Measurements from ENCODE around the gene EXO5. TPM values are rescaled to one million over a fixed set of nuclear protein-coding genes. Genes with fewer than 3 reads are reported as not detected.

Gene EXO5
- total RNA-seq, result 4.3 and 6.0 TPM in 2 replicates

GRCh38 chr1:40508375-40509341 lies at the start of gene EXO5:
EXO5 (plus strand) TSS chr1:40508767; CDS start chr1:40514545, 5,778 bp downstream.

GRCh38 chr1:40476924-40477677 lies 31.5 kb upstream of the EXO5 start, which contains the start of gene ZFP69:
ZFP69 (plus strand) TSS chr1:40477290; CDS start chr1:40479362, 2,072 bp downstream.

GRCh38 chr1:40531381-40532061 lies 23.0 kb downstream of the EXO5 start, which contains the start of gene ZNF684:
ZNF684 (plus strand) TSS chr1:40531637; CDS start chr1:40533167, 1,530 bp downstream.

Other genes starting within 250 kb of the EXO5 start
- 1.7 and 1.9 TPM in 2 replicates for gene COL9A2, start 191.5 kb upstream of the EXO5 start, total RNA-seq
- 12.3 and 15.9 TPM in 2 replicates for gene SMAP2, start 135.0 kb upstream of the EXO5 start, total RNA-seq
- gene ZFP69B, start 58.3 kb upstream of the EXO5 start, total RNA-seq, result 1.2 and 1.6 TPM in 2 replicates
- 2.5 and 2.8 TPM in 2 replicates for gene ZFP69, start 31.5 kb upstream of the EXO5 start, total RNA-seq
- gene ZNF684, start 22.9 kb downstream of the EXO5 start, total RNA-seq, result 2.6 and 3.1 TPM in 2 replicates
- 0.14 and 0.18 TPM in 2 replicates for gene RIMS3, start 156.9 kb downstream of the EXO5 start, total RNA-seq
- gene NFYC, start 182.9 kb downstream of the EXO5 start, total RNA-seq, result 15.6 and 18.0 TPM in 2 replicates